Left lung (tissue), 10 donors: ENCODE results near the gene CUX1. TPM values are rescaled to one million over a fixed set of nuclear protein-coding genes. Genes with fewer than 3 reads are reported as not detected.

Source experiments
- ATAC-seq: fragments of 200-7000 bp; cut with Tn5 transposase; one replicate; pipeline ENCODE4 v1.9.1; 2020; ENCODE audit warnings: moderate library complexity
- DNase-seq, 4 donors: peaks; one replicate each; pipeline ENCODE4 v3.0.0-alpha.2; 2013 to 2020
- H3K27ac ChIP-seq, 2 donors: fragments of 200-600 bp; sonication (generic) in 1 of 2; one replicate each; pipeline versions ENCODE4 v1.5.0 to v1.8.0; 2020 to 2021
- H3K27me3 ChIP-seq, 2 donors: fragments of 200-600 bp; sonication (generic) in 1 of 2; one replicate each; pipeline versions ENCODE4 v1.5.0 to v1.8.0; 2020 to 2021
- H3K36me3 ChIP-seq, 2 donors: fragments of 200-600 bp; sonication (generic) in 1 of 2; one replicate each; pipeline versions ENCODE4 v1.5.0 to v1.8.0; 2020 to 2021
- H3K4me1 ChIP-seq, 2 donors: fragments of 200-600 bp; one replicate each; pipeline ENCODE4 v1.8.0; 2021
- H3K4me3 ChIP-seq, 2 donors: fragments of 200-600 bp; sonication (generic) in 1 of 2; one replicate each; pipeline versions ENCODE4 v1.5.0 to v1.8.0; 2020 to 2021; ENCODE audit warnings: mild to moderate bottlenecking in 1 of 2
- H3K9me3 ChIP-seq, 2 donors: fragments of 200-600 bp; sonication (generic) in 1 of 2; one replicate each; pipeline versions ENCODE4 v1.5.0 to v1.8.0; 2020 to 2021
- CTCF ChIP-seq, 2 donors: fragments of 200-600 bp; sonication (generic) in 1 of 2; IDR thresholded peaks; one replicate each; pipeline versions ENCODE4 v1.5.0 to v1.8.0; 2021; ENCODE audit warnings: antibody characterized with exemption in 2 of 2
- intact Hi-C, 2 donors: fragments of 100-400 bp; cut with DNase I; formaldehyde crosslinking; loops; one replicate each; pipeline versions ENCODE4 v1.11.2 to v1.14.2; 2022
- polyA plus RNA-seq, 6 donors: library from polyadenylated mRNA; unstranded; fragments of 120-200 nt; gene quantifications; one replicate each; pipeline ENCODE4 v1.2.1, GENCODE V29; 2013; ENCODE audit not compliant: insufficient read length in 6 of 6
- total RNA-seq, 2 donors: library from RNA; stranded (reverse); fragmentation: NEBNext Ultra II Directional; extraction: Animal tissue kit (Norgen Biotek cat#: 25700); gene quantifications; one replicate each; pipeline ENCODE4 v1.2.1, GENCODE V29; 2021
- donor health status: DM: no; HTN: yes; CAD: no.
- donor health status: DM: no; HTN: no; CAD: no.

Gene CUX1
- total and polyA plus RNA-seq, 8 donors = 86.4 to 157 (median 96.4) TPM

GRCh38 chr7:101916041-101916800 lies 98.8 kb downstream of the CUX1 start:
- H3K27ac ChIP-seq = no peak overlapping the region
- no peak overlapping the region for H3K4me3 ChIP-seq
- H3K27me3 ChIP-seq = no peaks in the 10 kb centered on the region
- peaks cover 0 to 43% of the 10 kb centered on the region in 2 donors for H3K36me3 ChIP-seq
- no peak for ATAC-seq
- intact Hi-C loops = no loop called here
- no peaks in the 10 kb centered on the region for H3K9me3 ChIP-seq
- H3K4me1 ChIP-seq = peaks cover 0 to 24% of the 10 kb centered on the region in 2 donors
- DNase-seq = peak in 1 of 4 donors; percentile 34
- no peak for TF ChIP-seq CTCF (IDR thresholded peaks at IDR 0.05)

GRCh38 chr7:101916876-101917275 lies 99.5 kb downstream of the CUX1 start:
- no peak for TF ChIP-seq CTCF (IDR thresholded peaks at IDR 0.05)
- H3K27me3 ChIP-seq = no peaks in the 10 kb centered on the region
- DNase-seq = peak in 1 of 4 donors; percentile 68

GRCh38 chr7:101917566-101917965 lies 100.1 kb downstream of the CUX1 start:
- DNase-seq (peak in 1 of 4 donors; percentile 17), ATAC-seq (no peak)
- Histone ChIP-seq H3K4me1 (peaks cover 0 to 11% of the 10 kb centered on the region in 2 donors), H3K9me3 (no peaks in the 10 kb centered on the region), H3K36me3 (peaks cover 0 to 43% of the 10 kb centered on the region in 2 donors), H3K27ac (no peak overlapping the region), H3K27me3 (no peaks in the 10 kb centered on the region), H3K4me3 (no peak overlapping the region)
- intact Hi-C loops = no loop called here
- TF ChIP-seq CTCF (IDR thresholded peaks at IDR 0.05) = no peak

More at GRCh38 chr7:101916876-101917275, 99.5 kb downstream of the CUX1 start:
- Histone ChIP-seq H3K9me3 (no peaks in the 10 kb centered on the region), H3K4me3 (no peak overlapping the region), H3K36me3 (peaks cover 0 to 43% of the 10 kb centered on the region in 2 donors), H3K4me1 (peaks cover 0 to 18% of the 10 kb centered on the region in 2 donors), H3K27ac (no peak overlapping the region)
- intact Hi-C loops = no loop called here
- ATAC-seq = no peak

GRCh38 chr7:101918426-101918825 lies 101.0 kb downstream of the CUX1 start:
- TF ChIP-seq CTCF (IDR thresholded peaks at IDR 0.05) = no peak
- intact Hi-C loops = no loop called here
- ATAC-seq (no peak), DNase-seq (peak in 1 of 4 donors; percentile 61)
- Histone ChIP-seq H3K9me3 (no peaks in the 10 kb centered on the region), H3K36me3 (peaks cover 0 to 46% of the 10 kb centered on the region in 2 donors), H3K4me1 (peaks cover 0 to 3% of the 10 kb centered on the region in 2 donors), H3K4me3 (no peak overlapping the region), H3K27ac (no peak overlapping the region), H3K27me3 (no peaks in the 10 kb centered on the region)

GRCh38 chr7:101919363-101920115 lies 102.1 kb downstream of the CUX1 start:
- no peaks in the 10 kb centered on the region for H3K9me3 ChIP-seq
- no peak for TF ChIP-seq CTCF (IDR thresholded peaks at IDR 0.05)
- ATAC-seq (no peak), DNase-seq (peak in 1 of 4 donors; percentile 55)
- peaks cover 0 to 46% of the 10 kb centered on the region in 2 donors for H3K36me3 ChIP-seq
- intact Hi-C loops = no loop called here
- no peaks in the 10 kb centered on the region for H3K27me3 ChIP-seq
- H3K4me1 ChIP-seq = no peaks in the 10 kb centered on the region
- no peak overlapping the region for H3K27ac ChIP-seq
- no peak overlapping the region for H3K4me3 ChIP-seq
